Liver (tissue), 9 donors: ENCODE data around the gene NPR2. TPM values are rescaled to one million over a fixed set of nuclear protein-coding genes. Genes with fewer than 3 reads are reported as not detected.

Source experiments
- DNase-seq: peaks from one replicate; pipeline ENCODE4 v3.0.0-alpha.2; 2017; ENCODE audit warnings: low spot score
- H3K27ac ChIP-seq, 2 donors: one replicate each; pipeline ENCODE4 v1.7.0; 2013; ENCODE audit warnings: inconsistent platforms in 2 of 2, low read length in 2 of 2, control low read depth in 1 of 2, low read depth in 1 of 2, mild to moderate bottlenecking in 1 of 2
- H3K27me3 ChIP-seq, 4 donors: one replicate each; pipeline versions ENCODE4 v1.6.1 to v1.7.0; 2013; ENCODE audit warnings: low read length in 3 of 4, inconsistent platforms in 1 of 4, mild to moderate bottlenecking in 1 of 4, moderate library complexity in 1 of 4; ENCODE audit not compliant: control insufficient read depth in 4 of 4, insufficient read depth in 4 of 4
- H3K36me3 ChIP-seq, 4 donors: one replicate each; pipeline versions ENCODE4 v1.6.1 to v1.7.0; 2013; ENCODE audit warnings: low read length in 3 of 4, mild to moderate bottlenecking in 3 of 4, low read depth in 1 of 4, moderate library complexity in 1 of 4; ENCODE audit not compliant: control insufficient read depth in 4 of 4, insufficient read depth in 3 of 4
- H3K4me1 ChIP-seq, 4 donors: one replicate each; pipeline versions ENCODE4 v1.6.1 to v1.7.0; 2013; ENCODE audit warnings: low read length in 3 of 4, mild to moderate bottlenecking in 3 of 4, moderate library complexity in 1 of 4; ENCODE audit not compliant: control insufficient read depth in 4 of 4, insufficient read depth in 4 of 4
- H3K4me3 ChIP-seq, 3 donors: one replicate each; pipeline versions ENCODE4 v1.6.1 to v1.7.0; 2013; ENCODE audit warnings: low read length in 3 of 3, control low read depth in 1 of 3, low read depth in 1 of 3, mild to moderate bottlenecking in 1 of 3
- H3K9ac ChIP-seq, 2 donors: one replicate each; pipeline ENCODE4 v1.7.0; 2013; ENCODE audit warnings: low read length in 2 of 2, mild to moderate bottlenecking in 2 of 2, moderate library complexity in 2 of 2, control low read depth in 1 of 2, low read depth in 1 of 2
- H3K9me3 ChIP-seq, 4 donors: one replicate each; pipeline versions ENCODE4 v1.6.1 to v1.7.0; 2013; ENCODE audit warnings: low read length in 3 of 4; ENCODE audit not compliant: control insufficient read depth in 4 of 4
- CTCF ChIP-seq: fragments of 150-350 bp; IDR thresholded peaks from 2 replicates; pipeline ENCODE4 v1.5.1; 2017; ENCODE audit warnings: improper control_type of control experiment, low read depth, low read length; ENCODE audit not compliant: missing input control
- EGR1 ChIP-seq, 2 donors: IDR thresholded peaks; 2 replicates each; pipeline ENCODE4 v1.6.1; 2016 to 2018; ENCODE audit warnings: antibody characterized with exemption in 2 of 2, low read depth in 2 of 2
- FOXA1 ChIP-seq: IDR thresholded peaks from 2 replicates; pipeline ENCODE4 v1.6.1; 2016; ENCODE audit warnings: antibody characterized with exemption
- GABPA ChIP-seq, 2 donors: IDR thresholded peaks in 1 of 2; conservative IDR thresholded peaks in 1 of 2; 2 replicates each; pipeline ENCODE4 v1.6.1; 2016; ENCODE audit warnings: antibody characterized with exemption in 2 of 2, mild to moderate bottlenecking in 1 of 2, moderate library complexity in 1 of 2
- HNF4G ChIP-seq: IDR thresholded peaks from 2 replicates; pipeline ENCODE4 v1.6.1; 2016; ENCODE audit warnings: antibody characterized with exemption
- JUND ChIP-seq, 2 donors: IDR thresholded peaks; 2 replicates each; pipeline ENCODE4 v1.6.1; 2016; ENCODE audit warnings: antibody characterized with exemption in 2 of 2
- MAX ChIP-seq: IDR thresholded peaks from 2 replicates; pipeline ENCODE4 v1.6.1; 2016; ENCODE audit warnings: antibody characterized with exemption
- RAD21 ChIP-seq, 2 donors: IDR thresholded peaks; 2 replicates each; pipeline ENCODE4 v1.6.1; 2016; ENCODE audit warnings: antibody characterized with exemption in 2 of 2, mild to moderate bottlenecking in 2 of 2
- REST ChIP-seq: IDR thresholded peaks from 2 replicates; pipeline ENCODE4 v1.6.1; 2016; ENCODE audit warnings: antibody characterized with exemption, mild to moderate bottlenecking
- RXRA ChIP-seq, 2 donors: IDR thresholded peaks; 2 replicates each; pipeline ENCODE4 v1.6.1; 2017 to 2018; ENCODE audit warnings: antibody characterized with exemption in 2 of 2, mild to moderate bottlenecking in 1 of 2
- YY1 ChIP-seq: IDR thresholded peaks from 2 replicates; pipeline ENCODE4 v1.6.1; 2016; ENCODE audit warnings: antibody characterized with exemption, mild to moderate bottlenecking
- ZBTB33 ChIP-seq: IDR thresholded peaks from 2 replicates; pipeline ENCODE4 v1.6.1; 2016; ENCODE audit warnings: antibody characterized with exemption
- WGBS: extraction: QIAGEN DNeasy Blood & Tissue Kit; methylation state at CpG from one replicate; pipeline ENCODE4 v1.1.7; 2013; 5-methylcytosine and 5-hydroxymethylcytosine counted together
- polyA plus RNA-seq, 2 donors: library from polyadenylated mRNA; stranded (reverse) in 1 of 2; unstranded in 1 of 2; fragments of 200-250 nt in 1 of 2; fragments of >200 nt in 1 of 2; fragmentation: Nextera tagmentation in 1 of 2; extraction: Ambion mirVana in 1 of 2; gene quantifications; one replicate each; pipeline versions ENCODE4 v1.2.1 to v1.2.3, GENCODE V29; 2013 to 2015
- total RNA-seq, 2 donors: library from RNA; depleted of rRNA; stranded (reverse); fragments of >200 nt; gene quantifications; one replicate each; pipeline ENCODE4 v1.2.3, GENCODE V29; 2014
- donor health status: healthy.
- donor health status: healthy.
- donor health status: healthy.
- donor health status: healthy.
- donor health status: healthy.

Gene NPR2
- total and polyA plus RNA-seq, 4 donors = 8.6 to 17.1 (median 11.2) TPM

GRCh38 chr9:35793461-35793860 lies 2.1 kb downstream of the NPR2 start:
- Histone ChIP-seq H3K27ac (no peak overlapping the region), H3K9ac (no peak overlapping the region)

More at GRCh38 chr9:35793461-35793860, 2.1 kb downstream of the NPR2 start:
- no peak for DNase-seq
- TF ChIP-seq REST = no peak
- TF ChIP-seq RXRA (IDR thresholded peaks at IDR 0.05) = no peak
- TF ChIP-seq RAD21 (IDR thresholded peaks at IDR 0.05) = no peak
- TF ChIP-seq HNF4G = no peak
- no peak for TF ChIP-seq EGR1 (IDR thresholded peaks at IDR 0.05; ENCODE audit: low read depth in 2 of 2)
- no peak for TF ChIP-seq CTCF
- TF ChIP-seq MAX = no peak
- TF ChIP-seq FOXA1 = no peak
- TF ChIP-seq ZBTB33 = no peak
- TF ChIP-seq JUND (IDR thresholded peaks at IDR 0.05) = no peak
- TF ChIP-seq GABPA (IDR thresholded peaks at IDR 0.05 in 1 of 2, conservative IDR thresholded peaks at IDR 0.05 in 1 of 2) = no peak
- TF ChIP-seq YY1 = no peak
- no peaks in the 10 kb centered on the region for H3K27me3 ChIP-seq
- no peaks in the 10 kb centered on the region for H3K36me3 ChIP-seq
- H3K4me1 ChIP-seq = peaks cover 0 to 23% (median 12%) of the 10 kb centered on the region in 4 donors
- H3K4me3 ChIP-seq = no peak overlapping the region
- 86% methylated on average over 2 of the region's 2 CpGs for WGBS
- H3K9me3 ChIP-seq = no peaks in the 10 kb centered on the region
